Endometrial microvascular endothelial cells (primary cell): ENCODE measurements around the gene KMT2C. TPM values are rescaled to one million over a fixed set of nuclear protein-coding genes. Genes with fewer than 3 reads are reported as not detected.

ENCODE experiments used
- in situ Hi-C: cut with HindIII; loops from 2 replicates; pipeline ENCODE4 v1.10.0; 2017; ENCODE audit warnings: low sequenced_read_pairs, low pct_unique_long_range_greater_than_20kb; ENCODE audit errors: inconsistent ontology term
- total RNA-seq: library from RNA; depleted of rRNA; stranded (reverse); fragments of >200 nt; gene quantifications from one replicate; pipeline ENCODE4 v1.2.3, GENCODE V29; 2015; ENCODE audit errors: inconsistent ontology term

KMT2C gene
- total RNA-seq, 1 donor from 2014 or later, result 51.7 TPM

DNA sequence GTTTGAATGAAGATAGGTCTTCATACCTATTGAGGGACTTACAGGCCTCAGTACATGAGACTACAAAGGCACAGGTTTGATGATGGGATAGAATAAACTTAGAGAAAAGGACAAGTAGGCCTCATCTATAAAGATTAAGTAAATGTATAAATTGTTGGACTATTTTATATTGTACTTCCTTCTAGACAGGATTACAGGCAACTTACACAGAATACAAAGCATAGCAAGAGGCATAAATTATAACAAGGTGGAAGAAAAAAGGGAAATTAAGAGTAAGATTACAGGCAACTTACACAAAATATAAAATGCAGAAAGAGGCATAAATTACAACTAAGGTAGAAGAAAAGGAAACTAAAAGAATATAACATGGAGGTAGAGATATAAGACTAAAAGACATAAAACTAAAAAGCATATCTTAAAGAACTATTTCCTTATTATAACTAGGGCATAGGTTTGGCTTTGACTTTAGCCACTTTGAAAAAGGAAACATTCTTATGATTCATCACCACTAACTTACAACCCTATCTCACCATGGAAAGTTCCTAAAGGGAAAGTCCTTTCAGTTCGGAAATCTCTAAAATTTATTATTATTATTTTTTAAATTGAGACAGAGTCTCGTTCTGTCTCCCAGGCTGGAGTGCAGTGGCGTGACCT, 257.3 kb downstream of the KMT2C start:
- in situ Hi-C loops, result no loop called here

DNA sequence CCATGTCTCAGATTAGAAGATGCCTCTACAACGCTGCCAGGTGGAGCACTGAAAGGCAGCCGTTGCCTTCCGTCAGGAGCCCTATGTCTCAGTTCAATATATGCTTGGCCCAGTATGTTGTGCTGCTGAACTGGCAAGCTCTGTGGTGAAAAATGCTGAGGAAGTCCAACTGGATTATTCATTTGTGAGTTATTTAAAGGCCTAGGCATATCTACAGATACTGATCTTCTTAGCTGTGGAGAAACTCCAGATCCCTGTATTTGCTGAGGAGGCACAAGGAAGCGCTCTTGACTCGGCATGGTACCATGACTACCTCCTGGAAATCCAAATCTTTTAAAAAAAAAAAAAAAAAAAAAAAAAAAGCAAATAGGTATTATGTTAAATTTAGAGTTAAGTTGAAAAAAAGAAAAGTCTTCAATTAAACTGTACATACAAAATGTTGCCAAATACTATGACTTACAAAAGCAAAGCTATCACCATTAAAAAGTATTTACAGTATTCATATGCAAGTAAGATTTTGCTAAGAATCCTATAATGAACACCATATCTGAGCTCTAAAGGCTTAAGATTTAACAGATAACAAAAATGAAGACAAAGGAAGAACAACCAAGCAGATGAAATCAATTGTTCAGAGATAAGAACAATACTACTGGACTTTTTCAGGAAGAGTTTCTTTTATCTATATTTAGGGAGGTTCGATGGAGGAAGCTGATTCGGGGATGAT, 258.0 kb downstream of the KMT2C start:
- in situ Hi-C loops, result no loop called here

DNA sequence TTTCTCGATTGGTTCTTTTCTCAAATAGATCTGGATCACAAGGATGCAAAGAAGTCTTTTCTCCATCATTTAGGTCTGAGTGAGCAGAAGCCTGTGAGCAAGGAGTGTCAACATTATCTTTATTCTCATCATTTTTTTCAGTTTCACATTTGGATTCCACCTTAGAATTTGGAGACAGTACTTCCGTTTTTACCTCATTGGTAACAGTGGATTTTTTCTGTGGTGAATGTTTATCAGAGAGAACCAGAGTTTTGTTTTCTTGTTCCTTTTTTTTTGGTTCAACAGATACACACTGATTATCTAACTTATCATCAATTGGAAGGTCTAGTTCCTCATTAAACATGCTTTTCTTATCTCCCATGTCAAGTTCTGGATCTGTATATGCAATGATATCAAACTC, 259.0 kb downstream of the KMT2C start:
- in situ Hi-C loops, result no loop called here

DNA sequence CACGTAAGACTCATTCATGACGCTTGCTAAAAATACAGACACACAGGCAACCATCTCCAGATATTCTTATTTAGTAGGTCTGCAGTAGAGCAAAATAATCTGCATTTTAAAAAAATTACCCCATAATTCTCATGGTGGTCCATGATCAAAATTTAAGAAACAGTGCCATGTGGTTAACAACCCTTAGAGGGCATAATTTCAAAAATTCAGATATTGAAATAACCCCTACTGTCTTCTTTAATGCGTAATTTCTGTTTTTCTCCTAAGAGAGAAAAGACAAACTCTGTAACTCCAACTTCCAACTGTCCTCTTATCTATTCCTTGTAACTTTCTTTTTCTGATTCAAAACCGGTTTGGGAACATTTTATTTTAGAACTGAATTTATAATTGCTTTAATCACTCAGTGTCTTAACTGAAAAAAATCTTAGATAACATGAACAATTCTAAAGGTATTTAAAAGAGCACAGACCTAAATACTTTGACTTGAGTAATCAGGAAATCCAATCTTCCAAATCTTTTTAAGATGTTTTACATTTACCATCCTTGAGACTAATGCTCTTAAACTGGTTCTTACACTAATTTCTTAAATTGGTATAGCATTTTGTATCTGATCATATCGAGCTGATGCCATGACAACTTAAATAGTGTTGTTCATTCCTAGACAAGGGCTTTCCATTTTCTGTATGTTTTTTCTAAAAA, 262.3 kb downstream of the KMT2C start:
- in situ Hi-C loops, result no loop called here

DNA sequence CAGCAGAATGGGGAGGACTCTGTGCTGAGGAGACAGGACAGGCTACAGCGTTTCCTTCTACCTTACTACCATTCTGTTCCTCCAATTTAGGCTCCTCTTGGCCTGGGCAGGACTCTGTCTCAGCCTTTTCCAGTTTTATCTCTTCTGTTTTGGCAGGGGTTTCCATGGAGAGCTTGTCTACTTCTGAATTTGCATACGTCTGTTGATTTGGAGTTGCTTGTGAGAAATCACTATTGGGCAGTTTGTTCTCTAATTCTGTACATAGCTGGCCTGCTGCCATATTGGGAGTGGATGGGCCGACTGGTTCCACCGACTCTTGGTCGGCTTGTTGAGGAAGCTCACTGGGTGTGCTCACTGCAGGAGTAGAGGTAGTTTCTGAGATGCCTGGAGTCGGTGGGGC, 273.5 kb downstream of the KMT2C start:
- in situ Hi-C loops, result no loop called here

DNA sequence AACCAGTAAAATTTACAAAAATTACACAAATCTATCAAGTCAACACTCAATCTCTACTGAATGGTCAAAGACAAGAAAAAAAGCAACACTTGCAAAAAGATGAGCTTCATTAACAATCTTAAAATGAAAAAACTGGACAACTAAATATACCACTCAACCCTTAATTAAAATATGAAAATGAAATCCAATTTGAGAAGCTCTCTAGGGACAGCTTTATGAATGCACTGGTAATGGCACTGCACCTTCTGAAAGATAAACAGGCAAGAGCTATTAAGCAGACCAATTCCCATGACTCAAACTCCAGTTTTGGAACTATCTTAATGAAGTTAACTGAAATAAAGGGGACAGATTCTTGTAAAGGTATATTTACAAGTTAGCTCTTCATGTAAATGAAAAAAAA, 274.6 kb downstream of the KMT2C start:
- in situ Hi-C loops, result no loop called here

DNA sequence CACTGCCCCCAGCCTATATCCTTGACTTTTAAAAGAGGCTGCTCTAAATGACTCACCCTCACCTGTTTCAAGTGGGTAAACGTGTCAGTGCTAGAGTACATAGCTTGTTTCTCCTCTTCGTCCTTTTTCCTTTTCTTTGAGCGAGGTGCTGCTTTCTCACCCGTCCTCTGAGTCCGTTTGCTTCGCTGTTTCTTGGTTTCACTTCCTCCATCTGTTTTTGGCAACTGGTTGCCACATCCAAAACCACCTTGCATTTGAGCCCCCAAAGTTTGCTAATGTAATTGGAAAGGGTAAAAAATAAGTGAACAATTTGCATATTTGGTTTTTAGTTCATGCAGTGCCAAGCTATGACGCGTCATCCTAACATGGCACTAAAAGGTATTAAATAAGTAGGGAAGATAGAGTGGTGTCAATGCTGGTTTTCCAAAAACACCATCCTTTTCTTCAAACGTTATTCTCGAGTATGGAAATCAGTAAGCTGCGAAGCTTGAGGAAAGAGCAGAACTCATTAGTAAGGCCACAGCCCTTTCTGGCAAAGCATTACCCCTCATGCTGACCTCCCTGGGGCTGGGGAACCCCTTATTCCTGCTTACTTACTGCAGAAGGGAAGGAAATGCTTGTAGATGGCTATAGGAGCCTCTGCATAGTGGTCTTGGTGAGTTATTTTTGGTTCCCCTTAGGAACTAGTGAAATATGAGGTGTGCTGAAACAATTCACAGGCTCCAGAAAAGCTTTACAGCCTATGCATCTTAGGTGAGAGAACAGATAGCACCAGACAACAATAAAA, 276.8 kb downstream of the KMT2C start:
- in situ Hi-C loops, result no loop called here

DNA sequence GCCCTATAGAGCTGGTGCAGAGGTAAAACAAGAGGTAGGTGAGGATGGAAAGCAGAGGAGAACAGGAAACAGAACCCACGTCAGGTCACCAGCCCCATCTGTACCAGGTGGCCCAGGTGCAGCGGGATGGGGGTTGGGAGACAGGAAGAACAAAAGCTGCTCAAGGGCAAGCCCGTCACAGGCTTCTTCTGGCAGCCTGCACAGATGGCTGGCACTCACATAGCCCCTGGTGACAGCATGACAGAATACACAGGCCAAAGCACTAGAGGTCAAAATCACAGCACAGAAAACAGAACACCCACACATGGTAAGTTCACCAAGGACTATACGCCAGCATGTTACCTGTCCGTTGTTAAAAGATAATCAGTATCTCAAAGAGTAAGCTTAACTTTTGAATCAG, 283.5 kb downstream of the KMT2C start:
- in situ Hi-C loops, result no loop called here

DNA sequence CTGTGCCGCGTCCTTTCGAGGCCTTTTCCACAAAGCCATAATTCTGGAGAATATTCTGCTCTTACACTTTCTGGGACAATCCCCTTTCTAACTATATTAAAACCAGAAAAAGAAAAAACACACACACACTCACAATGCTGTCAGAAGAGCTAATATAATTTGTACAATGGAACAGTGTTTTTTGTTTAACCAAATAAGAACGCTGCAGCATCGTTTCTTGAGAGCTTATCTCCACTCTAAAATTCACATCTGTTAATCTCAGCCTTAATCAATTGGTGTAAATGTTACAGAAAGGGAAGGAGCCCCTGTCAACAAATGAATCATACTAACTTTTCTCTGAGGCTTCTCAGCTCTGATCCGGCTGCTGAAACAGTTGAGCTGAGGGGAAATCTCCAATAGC, 286.4 kb downstream of the KMT2C start:
- in situ Hi-C loops, result loop anchor here (25.0 kb wide), 1 partner anchor 362 kb away; no protein-coding TSS in a partner anchor

DNA sequence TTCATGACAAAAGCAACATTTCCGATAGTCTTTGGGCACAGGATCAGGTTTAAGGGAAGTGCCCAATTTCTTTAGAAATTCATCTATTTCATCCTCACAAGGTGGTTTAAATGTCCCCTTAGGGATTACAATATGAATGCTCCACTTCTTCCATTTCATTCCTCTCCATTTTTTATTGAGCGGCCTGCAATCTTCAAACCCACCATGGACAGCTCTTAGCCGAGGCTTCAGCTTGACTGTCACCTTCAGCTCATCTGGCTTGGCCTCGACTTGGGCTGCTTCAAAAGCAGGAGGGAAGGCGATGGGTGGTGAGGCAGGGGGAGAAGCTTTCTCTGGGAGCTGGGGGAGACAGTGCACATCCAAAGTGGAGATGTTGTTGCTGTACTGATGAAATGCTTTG, 287.1 kb downstream of the KMT2C start:
- in situ Hi-C loops, result loop anchor here (25.0 kb wide), 1 partner anchor 361 kb away; no protein-coding TSS in a partner anchor

DNA sequence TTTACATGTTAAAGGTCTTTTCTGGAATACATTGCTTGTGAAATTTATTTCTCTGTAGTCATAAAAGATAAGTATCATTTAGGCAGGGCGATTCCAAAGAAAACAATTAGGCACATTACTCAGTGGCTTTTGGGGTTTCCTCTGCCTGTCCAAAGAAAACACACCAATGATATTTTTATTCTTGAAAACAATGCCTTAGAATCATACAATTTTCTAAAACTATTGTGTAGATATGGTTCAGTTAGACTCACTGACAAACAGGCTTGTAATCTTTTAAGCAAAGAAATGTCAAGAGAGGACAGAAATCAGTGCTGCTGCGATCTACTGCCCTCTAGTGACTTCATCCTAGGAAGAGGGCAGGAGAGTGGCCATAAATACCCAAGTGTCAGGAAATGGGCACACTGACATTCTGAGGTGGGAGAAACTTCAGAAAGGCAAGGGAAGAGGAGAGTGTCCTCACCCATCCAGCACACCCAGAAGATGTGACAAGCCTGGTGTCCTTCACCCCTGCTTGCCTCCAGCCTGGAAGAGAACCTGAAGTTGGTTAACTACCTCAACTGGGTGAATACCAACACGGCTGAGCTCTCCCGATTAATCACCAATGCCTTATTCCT, 289.8 kb downstream of the KMT2C start:
- in situ Hi-C loops, result loop anchor here (25.0 kb wide), 1 partner anchor 359 kb away; no protein-coding TSS in a partner anchor

DNA sequence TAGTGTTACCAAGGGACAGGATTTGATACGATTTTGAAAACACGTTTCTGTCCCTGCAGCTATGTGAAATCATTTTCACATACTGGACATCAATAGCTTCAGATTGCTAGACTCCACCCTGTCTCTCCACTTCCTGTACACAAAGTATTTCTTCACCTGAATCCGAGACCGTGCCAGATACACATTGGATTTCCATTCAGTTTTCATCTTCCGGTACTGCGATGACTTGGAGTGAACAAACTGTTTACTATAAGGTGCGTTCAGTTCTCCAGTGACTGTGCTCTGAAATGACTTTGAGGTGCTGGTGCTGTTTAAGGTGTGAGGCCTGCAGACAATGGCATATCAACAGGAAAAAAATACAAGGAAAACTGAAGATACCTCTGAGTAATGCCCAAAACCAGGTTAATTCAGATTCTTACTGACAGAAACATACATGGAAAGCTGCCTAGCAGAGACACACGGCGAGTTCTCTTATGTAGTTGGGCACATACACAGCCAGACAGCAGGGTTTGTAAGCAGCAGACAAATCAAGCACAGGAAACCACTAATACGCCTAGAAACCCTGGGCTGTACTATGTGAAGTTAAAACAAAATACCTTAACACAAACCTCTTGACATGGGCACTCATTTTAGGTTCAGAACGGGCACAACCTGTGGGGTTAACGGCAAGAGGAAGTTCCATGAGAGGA, 291.1 kb downstream of the KMT2C start:
- in situ Hi-C loops, result loop anchor here (25.0 kb wide), 1 partner anchor 357 kb away; no protein-coding TSS in a partner anchor

DNA sequence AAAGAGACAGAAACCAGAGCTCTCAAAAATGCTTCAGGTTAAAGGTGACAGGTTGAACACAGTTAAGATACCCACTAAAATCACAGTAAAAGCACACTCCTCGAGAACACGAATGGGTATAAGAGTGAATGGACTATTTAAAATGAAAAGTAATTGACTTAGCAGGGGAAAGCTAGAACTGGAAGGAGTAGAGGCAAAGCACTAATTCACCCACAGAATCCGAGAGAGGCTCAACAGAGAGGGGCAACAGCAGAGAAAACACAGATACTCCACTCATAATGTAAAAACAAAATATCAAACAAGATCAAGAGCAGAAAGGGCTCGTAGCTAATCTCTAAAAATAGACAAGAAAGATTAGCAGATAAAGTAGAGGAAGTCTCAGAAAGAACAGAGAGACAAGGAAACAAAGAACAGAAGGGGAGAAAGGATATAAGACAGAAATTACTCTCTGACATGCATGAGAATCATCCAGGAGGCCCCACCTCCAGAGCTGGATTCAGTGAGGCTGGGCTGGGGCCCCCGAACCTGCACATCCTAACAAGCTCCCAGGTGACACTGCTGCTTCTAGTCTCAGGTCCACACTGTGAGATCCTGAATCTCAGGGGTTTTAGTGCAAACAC, 292.7 kb downstream of the KMT2C start:
- in situ Hi-C loops, result loop anchor here (25.0 kb wide), 1 partner anchor 356 kb away; no protein-coding TSS in a partner anchor

DNA sequence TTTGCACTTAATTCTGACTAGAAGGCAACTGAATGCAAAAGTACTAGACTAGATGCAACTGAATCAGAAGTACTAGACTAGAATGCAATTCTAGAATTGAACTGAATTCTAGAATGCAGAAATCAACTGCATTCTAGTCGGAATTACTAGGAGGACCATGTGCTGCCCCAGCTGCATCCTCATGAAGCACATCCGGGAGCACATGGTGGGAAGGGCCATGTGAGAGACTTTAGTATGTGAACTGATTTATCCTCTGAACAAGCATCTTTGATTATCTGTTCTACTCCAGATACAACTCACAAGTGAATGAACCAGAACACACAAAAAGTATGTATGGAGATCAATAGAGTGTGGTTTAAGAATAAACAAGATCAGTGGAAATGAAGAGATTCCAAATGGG, 295.2 kb downstream of the KMT2C start:
- in situ Hi-C loops, result loop anchor here (25.0 kb wide), 1 partner anchor 353 kb away; no protein-coding TSS in a partner anchor

DNA sequence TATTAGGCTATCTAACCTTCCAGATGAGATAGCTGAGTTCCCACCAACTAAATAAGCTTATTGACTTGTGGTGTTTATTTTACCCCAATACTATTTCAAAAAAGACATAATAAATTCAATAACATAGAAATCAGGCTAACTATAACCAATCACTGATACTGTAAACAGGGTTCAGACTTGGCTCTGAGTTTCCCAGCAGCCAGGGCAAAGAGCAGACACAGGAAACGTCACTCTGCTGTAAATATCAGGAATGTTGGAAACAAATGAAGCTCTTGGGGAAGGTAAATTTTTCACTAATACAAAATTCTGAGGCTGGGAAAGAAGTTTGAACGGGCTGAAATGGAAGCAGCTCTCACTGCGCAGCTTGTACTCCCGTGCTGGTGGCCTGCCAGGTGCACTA, 295.7 kb downstream of the KMT2C start:
- in situ Hi-C loops, result loop anchor here (25.0 kb wide), 1 partner anchor 353 kb away; no protein-coding TSS in a partner anchor

DNA sequence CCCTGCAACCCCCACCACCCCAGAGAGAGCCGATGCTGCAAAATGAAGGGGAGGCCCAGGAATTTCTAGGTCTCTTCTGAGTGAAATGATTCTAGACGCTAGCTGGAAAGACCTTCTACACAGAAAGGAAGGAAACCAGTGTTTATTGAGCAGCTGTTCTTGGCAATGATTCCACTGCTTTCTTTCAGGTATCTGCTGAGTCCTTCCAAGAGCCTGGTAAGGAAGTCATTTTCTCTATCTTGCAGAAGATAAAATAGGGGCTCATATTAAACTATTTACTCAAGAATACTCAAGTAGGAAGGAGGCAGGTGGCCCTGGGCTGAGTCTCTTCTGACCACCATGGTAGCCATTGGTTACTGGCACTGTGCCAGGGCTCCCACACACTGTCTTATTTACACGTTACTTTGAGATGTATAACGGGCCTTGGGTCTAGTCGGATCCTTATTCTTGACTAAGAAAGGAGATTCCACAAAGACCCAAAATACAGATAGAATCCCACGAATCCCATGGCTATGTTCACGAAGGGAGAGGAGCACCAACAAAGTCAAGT, 298.3 kb downstream of the KMT2C start:
- in situ Hi-C loops, result loop anchor here (25.0 kb wide), 1 partner anchor 350 kb away; no protein-coding TSS in a partner anchor

DNA sequence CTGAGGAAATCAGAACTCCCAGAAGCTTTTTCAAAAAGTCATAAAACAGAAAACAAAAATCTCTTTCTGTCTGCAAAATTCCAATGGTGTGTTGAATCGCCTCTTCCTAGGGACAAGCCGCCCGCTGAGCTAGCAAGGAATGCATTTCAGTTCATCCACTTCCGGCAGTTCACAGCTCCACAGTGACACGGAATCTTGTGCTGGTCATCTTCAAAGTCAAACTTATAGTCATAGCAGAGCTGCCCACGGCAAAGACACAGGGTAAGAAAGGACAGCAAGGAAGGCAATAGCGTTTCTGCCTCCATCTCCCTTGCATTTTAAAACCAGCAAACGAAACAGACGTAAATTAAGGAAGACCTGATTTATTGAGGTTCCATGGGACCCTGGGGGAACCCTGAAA, 299.1 kb downstream of the KMT2C start:
- in situ Hi-C loops, result loop anchor here (25.0 kb wide), 1 partner anchor 349 kb away; no protein-coding TSS in a partner anchor
